Lower lobe of right lung (tissue), 1 donor: ENCODE results near the gene SKA1. TPM values are rescaled to one million over a fixed set of nuclear protein-coding genes. Genes with fewer than 3 reads are reported as not detected.

Experiments
- total RNA-seq: library from RNA; stranded (reverse); fragmentation: NEBNext Ultra II Directional; extraction: Animal tissue kit (Norgen Biotek cat#: 25700); gene quantifications from one replicate; pipeline ENCODE4 v1.2.1, GENCODE V29; 2021
- donor health status: DM: no; HTN: yes; CAD: no; lungs with severe emphysema.

The SKA1 gene
- total RNA-seq, 1 donor from 2014 or later, result 1.2 TPM

Other genes starting within 250 kb of the SKA1 start
- gene MYO5B, start 179.9 kb upstream of the SKA1 start, total RNA-seq, result 23.3 TPM
- gene CFAP53, start 108.6 kb upstream of the SKA1 start, total RNA-seq, result 3.7 TPM
- gene MBD1, start 93.5 kb upstream of the SKA1 start, total RNA-seq, result 64.1 TPM
- gene CXXC1, start 87.4 kb upstream of the SKA1 start, total RNA-seq, result 60.2 TPM
- gene MAPK4, start 185.0 kb downstream of the SKA1 start, total RNA-seq, result 2.9 TPM